ENCODE data around the gene ATP2B2. TPM values are rescaled to one million over a fixed set of nuclear protein-coding genes. Genes with fewer than 3 reads are reported as not detected.
"Not testable (repeated sequence)": the region's sequence is repeated elsewhere in the genome, so short reads cannot be mapped to it uniquely, and the experiment has no call there.

The ATP2B2 gene
- total RNA-seq, 1 donor from 2014 or later = not detected

DNA sequence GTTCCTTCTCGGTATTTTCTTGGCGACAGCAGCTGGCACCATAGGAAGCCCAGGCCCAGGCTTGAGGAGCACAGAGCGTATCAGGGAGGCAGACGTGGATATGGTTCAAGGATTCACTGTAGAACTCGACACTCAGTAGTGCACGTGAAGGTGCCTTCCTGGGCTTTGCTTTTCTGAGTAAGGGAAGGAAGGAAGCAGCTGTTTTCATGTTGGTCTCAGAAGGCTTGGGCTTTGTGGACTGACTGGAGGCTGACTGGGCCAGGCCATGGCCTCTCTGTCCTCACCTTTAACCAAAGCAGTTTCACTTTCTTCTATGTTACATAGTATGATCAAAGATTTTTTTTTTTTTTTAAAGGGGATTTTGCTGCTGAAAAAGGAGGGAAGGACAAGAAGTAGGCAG, 205.7 kb downstream of the ATP2B2 start:
- DNase-seq = no peak
- Histone ChIP-seq H3K9me3 (replicated peaks) (no peaks in the 10 kb centered on the region), H3K36me3 (peaks cover 77% of the 10 kb centered on the region), H3K4me3 (no peak overlapping the region), H3K4me1 (peaks cover 4% of the 10 kb centered on the region), H3K27ac (replicated peaks) (no peak overlapping the region), H3K27me3 (ENCODE audit: low read depth) (no peaks in the 10 kb centered on the region)
- intact Hi-C loops (cut with micrococcal nuclease) = no loop called here
- TF ChIP-seq, protein P1, sequence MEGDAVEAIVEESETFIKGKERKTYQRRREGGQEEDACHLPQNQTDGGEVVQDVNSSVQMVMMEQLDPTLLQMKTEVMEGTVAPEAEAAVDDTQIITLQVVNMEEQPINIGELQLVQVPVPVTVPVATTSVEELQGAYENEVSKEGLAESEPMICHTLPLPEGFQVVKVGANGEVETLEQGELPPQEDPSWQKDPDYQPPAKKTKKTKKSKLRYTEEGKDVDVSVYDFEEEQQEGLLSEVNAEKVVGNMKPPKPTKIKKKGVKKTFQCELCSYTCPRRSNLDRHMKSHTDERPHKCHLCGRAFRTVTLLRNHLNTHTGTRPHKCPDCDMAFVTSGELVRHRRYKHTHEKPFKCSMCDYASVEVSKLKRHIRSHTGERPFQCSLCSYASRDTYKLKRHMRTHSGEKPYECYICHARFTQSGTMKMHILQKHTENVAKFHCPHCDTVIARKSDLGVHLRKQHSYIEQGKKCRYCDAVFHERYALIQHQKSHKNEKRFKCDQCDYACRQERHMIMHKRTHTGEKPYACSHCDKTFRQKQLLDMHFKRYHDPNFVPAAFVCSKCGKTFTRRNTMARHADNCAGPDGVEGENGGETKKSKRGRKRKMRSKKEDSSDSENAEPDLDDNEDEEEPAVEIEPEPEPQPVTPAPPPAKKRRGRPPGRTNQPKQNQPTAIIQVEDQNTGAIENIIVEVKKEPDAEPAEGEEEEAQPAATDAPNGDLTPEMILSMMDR (IDR thresholded peaks at IDR 0.05; ENCODE audit: borderline replicate concordance) = no peak

DNA sequence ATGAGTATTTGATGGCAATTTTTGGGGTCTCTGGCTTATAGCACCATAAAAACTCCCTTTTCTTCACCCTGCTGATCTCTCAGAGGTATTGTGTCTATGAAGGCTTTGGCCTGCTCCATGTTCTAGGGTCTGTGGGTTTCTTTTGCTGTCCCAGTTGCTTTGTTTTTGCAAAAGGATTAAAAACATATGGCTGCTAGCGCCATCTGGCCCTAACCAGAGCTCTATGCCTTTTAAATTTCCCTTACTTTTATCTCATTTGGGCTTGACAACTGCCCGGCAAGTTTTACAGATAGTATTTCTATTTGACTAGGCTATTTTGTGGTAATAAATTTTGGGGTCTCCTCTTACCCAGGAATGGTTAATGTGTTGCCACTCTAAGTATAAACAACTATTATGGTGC, 206.2 kb downstream of the ATP2B2 start:
- Histone ChIP-seq H3K4me3 (no peak overlapping the region), H3K36me3 (peaks cover 72% of the 10 kb centered on the region), H3K27me3 (ENCODE audit: low read depth) (no peaks in the 10 kb centered on the region), H3K27ac (replicated peaks) (no peak overlapping the region), H3K9me3 (replicated peaks) (no peaks in the 10 kb centered on the region), H3K4me1 (peaks cover 4% of the 10 kb centered on the region)
- DNase-seq = no peak
- intact Hi-C loops (cut with micrococcal nuclease) = no loop called here
- TF ChIP-seq, protein P1 (IDR thresholded peaks at IDR 0.05; ENCODE audit: borderline replicate concordance) = no peak

DNA sequence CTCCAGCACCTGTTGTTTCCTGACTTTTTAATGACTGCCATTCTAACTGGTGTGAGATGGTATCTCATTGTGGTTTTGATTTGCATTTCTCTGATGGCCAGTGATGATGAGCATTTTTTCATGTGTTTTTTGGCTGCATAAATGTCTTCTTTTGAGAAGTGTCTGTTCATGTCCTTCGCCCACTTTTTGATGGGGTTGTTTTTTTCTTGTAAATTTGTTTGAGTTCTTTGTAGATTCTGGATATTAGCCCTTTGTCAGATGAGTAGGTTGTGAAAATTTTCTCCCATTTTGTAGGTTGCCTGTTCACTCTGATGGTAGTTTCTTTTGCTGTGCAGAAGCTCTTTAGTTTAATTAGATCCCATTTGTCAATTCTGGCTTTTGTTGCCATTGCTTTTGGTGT, 207.3 kb downstream of the ATP2B2 start:
- peaks cover 68% of the 10 kb centered on the region for H3K36me3 ChIP-seq
- H3K4me3 ChIP-seq; H3K9me3 ChIP-seq (replicated peaks); H3K4me1 ChIP-seq; DNase-seq; H3K27ac ChIP-seq (replicated peaks); intact Hi-C loops (cut with micrococcal nuclease); H3K27me3 ChIP-seq (ENCODE audit: low read depth): not testable (repeated sequence)

DNA sequence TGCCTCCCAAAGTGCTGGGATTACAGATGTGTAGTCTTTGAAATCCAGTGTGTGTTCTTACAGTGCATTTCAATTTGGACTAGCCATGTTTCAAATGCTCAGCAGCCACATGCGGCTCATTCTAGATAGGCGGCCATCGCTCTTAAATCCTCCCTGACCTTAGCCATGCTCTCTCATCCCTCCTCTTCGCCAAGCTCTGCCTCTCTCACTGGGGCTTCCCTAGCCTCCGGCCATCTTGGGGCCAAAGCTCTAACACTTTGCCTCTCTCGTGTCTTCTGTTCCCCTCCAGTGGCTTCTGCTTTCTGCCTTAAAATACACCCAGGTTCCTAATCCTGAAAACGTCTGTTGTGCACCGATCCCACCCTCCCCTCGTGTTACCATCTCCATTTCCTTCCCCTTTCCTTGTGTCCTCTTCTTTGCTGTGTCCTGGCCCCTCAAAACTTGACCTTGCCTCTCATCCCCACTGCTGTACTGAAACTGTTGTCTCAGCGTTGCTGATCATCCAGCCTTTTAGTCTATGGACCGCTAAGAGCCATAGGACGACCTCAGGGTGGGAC, 211.3 kb downstream of the ATP2B2 start:
- intact Hi-C loops (cut with micrococcal nuclease) = no loop called here
- Histone ChIP-seq H3K36me3 (peaks cover 40% of the 10 kb centered on the region), H3K4me1 (peaks cover 12% of the 10 kb centered on the region), H3K4me3 (no peak overlapping the region), H3K27ac (replicated peaks) (no peak overlapping the region), H3K9me3 (replicated peaks) (no peaks in the 10 kb centered on the region), H3K27me3 (ENCODE audit: low read depth) (no peaks in the 10 kb centered on the region)
- DNase-seq = no peak
- TF ChIP-seq, protein P1 (IDR thresholded peaks at IDR 0.05; ENCODE audit: borderline replicate concordance) = no peak

DNA sequence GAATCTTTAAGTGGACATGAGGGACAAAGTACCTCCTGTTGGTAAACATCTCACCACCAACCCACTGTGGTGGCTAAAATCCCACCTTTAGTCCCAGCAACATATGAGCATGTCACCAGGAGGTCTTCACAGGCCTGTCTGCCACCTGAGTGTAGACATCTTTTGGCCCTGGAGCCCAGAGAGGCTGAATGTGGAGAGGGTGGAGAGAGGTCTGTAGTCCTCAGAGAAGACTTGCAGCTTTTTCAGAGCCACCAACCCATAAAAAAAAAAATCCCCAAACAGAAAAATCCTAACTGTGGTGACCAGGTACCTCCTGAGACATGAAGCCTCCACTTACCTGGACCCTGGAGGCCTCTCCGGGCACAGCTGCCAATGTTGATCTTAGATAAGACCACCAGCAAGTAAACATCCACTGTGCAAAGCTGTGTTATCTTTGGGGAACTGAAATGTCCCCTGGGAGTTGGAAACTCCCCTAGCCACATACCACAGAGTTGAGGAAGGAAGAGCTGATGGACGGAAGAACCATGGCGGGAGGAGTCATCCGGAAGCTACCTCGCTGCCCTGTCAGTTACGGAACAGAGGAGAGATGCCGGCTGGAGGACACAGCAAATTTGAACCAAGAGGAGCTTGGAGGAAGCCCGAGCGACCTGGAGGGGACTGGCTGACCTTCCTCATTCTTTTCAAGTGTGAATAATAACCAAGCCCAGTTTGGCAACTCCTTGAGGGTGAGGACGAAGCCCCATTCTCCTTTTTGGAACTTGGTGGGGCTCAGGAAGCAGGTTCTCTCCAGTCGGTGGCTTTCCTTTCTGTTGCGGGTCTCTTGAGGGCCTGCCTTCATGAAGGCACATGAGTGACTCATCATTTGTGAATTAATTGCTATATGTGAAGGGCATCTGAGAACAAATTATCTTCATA, 212.6 kb downstream of the ATP2B2 start, which contains the start of gene GHRL:
TSS of gene GHRL (minus strand) at position 443 of the 915 bp plus-strand sequence. CDS start 2,767 bp downstream, outside the sequence.
- Histone ChIP-seq H3K4me3 (no peak within 1 kb of the TSS), H3K4me1 (peaks cover 12% of the 10 kb centered on the region), H3K27me3 (ENCODE audit: low read depth) (no peaks in the 10 kb centered on the region), H3K36me3 (peaks cover 48% of the 10 kb centered on the region), H3K27ac (replicated peaks) (no peak within 1 kb of the TSS), H3K9me3 (replicated peaks) (no peaks in the 10 kb centered on the region)
- intact Hi-C loops (cut with micrococcal nuclease) = no loop called here
- no peak for DNase-seq
- TF ChIP-seq, protein P1 (IDR thresholded peaks at IDR 0.05; ENCODE audit: borderline replicate concordance) = no peak

GRCh38 chr3:10291641-10292040, 213.7 kb downstream of the ATP2B2 start:
- Histone ChIP-seq H3K27me3 (ENCODE audit: low read depth) (no peaks in the 10 kb centered on the region), H3K9me3 (replicated peaks) (no peaks in the 10 kb centered on the region), H3K4me3 (no peak overlapping the region), H3K4me1 (peaks cover 12% of the 10 kb centered on the region), H3K36me3 (peaks cover 53% of the 10 kb centered on the region), H3K27ac (replicated peaks) (no peak overlapping the region)
- no peak for DNase-seq
- intact Hi-C loops (cut with micrococcal nuclease) = no loop called here
- TF ChIP-seq, protein P1 (IDR thresholded peaks at IDR 0.05; ENCODE audit: borderline replicate concordance) = no peak
